ENCODE data around the gene COL11A1. TPM values are rescaled to one million over a fixed set of nuclear protein-coding genes. Genes with fewer than 3 reads are reported as not detected.
"Not testable (repeated sequence)": the region's sequence is repeated elsewhere in the genome, so short reads cannot be mapped to it uniquely, and the experiment has no call there.

The COL11A1 gene
- not detected for total RNA-seq

GRCh38 chr1:103108376-103109150, at the start of gene COL11A1:
TSS of gene COL11A1 (minus strand) at chr1:103108522. CDS start at chr1:103108178, 344 bp downstream.
- no peaks in the 10 kb centered on the region for H3K4me1 Mint-ChIP-seq
- CTCF ChIA-PET = no interaction called here
- H3K27me3 Mint-ChIP-seq = peaks cover 18% of the 10 kb centered on the region
- H3K36me3 Mint-ChIP-seq (ENCODE audit: low read depth) = no peaks in the 10 kb centered on the region
- no peaks in the 10 kb centered on the region for H3K9me3 Mint-ChIP-seq
- H3K4me3 Mint-ChIP-seq = no peak within 1 kb of the TSS
- H3K27ac Mint-ChIP-seq = no peak within 1 kb of the TSS
- POLR2A ChIA-PET = no interaction called here
- no peak for DNase-seq

GRCh38 chr1:103156966-103157365, 48.6 kb upstream of the COL11A1 start:
- H3K9me3 Mint-ChIP-seq = no peaks in the 10 kb centered on the region
- no peak overlapping the region for H3K4me3 Mint-ChIP-seq
- H3K27ac Mint-ChIP-seq = no peak overlapping the region
- no peak for DNase-seq
- ChIA-PET POLR2A (no interaction called here), CTCF (no interaction called here)
- no peaks in the 10 kb centered on the region for H3K27me3 Mint-ChIP-seq
- H3K4me1 Mint-ChIP-seq = no peaks in the 10 kb centered on the region
- no peaks in the 10 kb centered on the region for H3K36me3 Mint-ChIP-seq (ENCODE audit: low read depth)

- POLR2A ChIA-PET = no interaction called here
- no peaks in the 10 kb centered on the region for H3K27me3 Mint-ChIP-seq
- no peaks in the 10 kb centered on the region for H3K4me1 Mint-ChIP-seq
- CTCF ChIA-PET = no interaction called here
- H3K4me3 Mint-ChIP-seq = no peak overlapping the region
- no peaks in the 10 kb centered on the region for H3K36me3 Mint-ChIP-seq (ENCODE audit: low read depth)
- no peak overlapping the region for H3K27ac Mint-ChIP-seq
- DNase-seq = no peak
- no peaks in the 10 kb centered on the region for H3K9me3 Mint-ChIP-seq
These were observed 37.8 kb upstream of the COL11A1 start for GRCh38 chr1:103146166-103146565.

GRCh38 chr1:103145449-103145848, 37.1 kb upstream of the COL11A1 start:
- H3K36me3 Mint-ChIP-seq (ENCODE audit: low read depth) = no peaks in the 10 kb centered on the region
- H3K9me3 Mint-ChIP-seq = no peaks in the 10 kb centered on the region
- ChIA-PET POLR2A (no interaction called here), CTCF (no interaction called here)
- H3K27ac Mint-ChIP-seq = no peak overlapping the region
- H3K4me1 Mint-ChIP-seq = no peaks in the 10 kb centered on the region
- H3K4me3 Mint-ChIP-seq = no peak overlapping the region
- DNase-seq = no peak
- H3K27me3 Mint-ChIP-seq = no peaks in the 10 kb centered on the region

- CTCF ChIA-PET = no interaction called here
- Mint-ChIP-seq H3K4me1 (no peaks in the 10 kb centered on the region), H3K4me3 (no peak overlapping the region), H3K27me3 (no peaks in the 10 kb centered on the region), H3K9me3 (no peaks in the 10 kb centered on the region), H3K27ac (no peak overlapping the region), H3K36me3 (ENCODE audit: low read depth) (no peaks in the 10 kb centered on the region)
- no peak for DNase-seq
- POLR2A ChIA-PET = no interaction called here
These were observed 36.4 kb upstream of the COL11A1 start for GRCh38 chr1:103144681-103145080.

GRCh38 chr1:103142461-103142860, 34.1 kb upstream of the COL11A1 start:
- H3K27me3 Mint-ChIP-seq = no peaks in the 10 kb centered on the region
- H3K4me1 Mint-ChIP-seq = no peaks in the 10 kb centered on the region
- no peak overlapping the region for H3K27ac Mint-ChIP-seq
- no peak for DNase-seq
- POLR2A ChIA-PET = no interaction called here
- H3K9me3 Mint-ChIP-seq = no peaks in the 10 kb centered on the region
- H3K4me3 Mint-ChIP-seq = no peak overlapping the region
- no peaks in the 10 kb centered on the region for H3K36me3 Mint-ChIP-seq (ENCODE audit: low read depth)
- CTCF ChIA-PET = no interaction called here

GRCh38 chr1:103129796-103130195, 21.5 kb upstream of the COL11A1 start:
- no peaks in the 10 kb centered on the region for H3K4me1 Mint-ChIP-seq
- CTCF ChIA-PET = no interaction called here
- POLR2A ChIA-PET = no interaction called here
- H3K4me3 Mint-ChIP-seq = no peak overlapping the region
- H3K27me3 Mint-ChIP-seq = no peaks in the 10 kb centered on the region
- no peaks in the 10 kb centered on the region for H3K9me3 Mint-ChIP-seq
- H3K27ac Mint-ChIP-seq = no peak overlapping the region
- DNase-seq = no peak
- no peaks in the 10 kb centered on the region for H3K36me3 Mint-ChIP-seq (ENCODE audit: low read depth)

- CTCF ChIA-PET = no interaction called here
- Mint-ChIP-seq H3K27ac (no peak overlapping the region), H3K36me3 (ENCODE audit: low read depth) (no peaks in the 10 kb centered on the region), H3K27me3 (no peaks in the 10 kb centered on the region), H3K4me1 (no peaks in the 10 kb centered on the region), H3K4me3 (no peak overlapping the region), H3K9me3 (no peaks in the 10 kb centered on the region)
- DNase-seq = no peak
- POLR2A ChIA-PET = no interaction called here
These were observed 20.9 kb upstream of the COL11A1 start for GRCh38 chr1:103129255-103129654.

GRCh38 chr1:103128256-103128655, 19.9 kb upstream of the COL11A1 start:
- CTCF ChIA-PET; DNase-seq; H3K9me3 Mint-ChIP-seq; H3K27me3 Mint-ChIP-seq; H3K36me3 Mint-ChIP-seq (ENCODE audit: low read depth); H3K4me3 Mint-ChIP-seq; H3K27ac Mint-ChIP-seq; POLR2A ChIA-PET; H3K4me1 Mint-ChIP-seq: not testable (repeated sequence)

- Mint-ChIP-seq H3K36me3 (ENCODE audit: low read depth) (no peaks in the 10 kb centered on the region), H3K27me3 (no peaks in the 10 kb centered on the region), H3K27ac (no peak overlapping the region), H3K4me3 (no peak overlapping the region), H3K4me1 (no peaks in the 10 kb centered on the region), H3K9me3 (no peaks in the 10 kb centered on the region)
- CTCF ChIA-PET = no interaction called here
- POLR2A ChIA-PET = no interaction called here
- no peak for DNase-seq
These were observed 16.9 kb upstream of the COL11A1 start for GRCh38 chr1:103125219-103125618.

GRCh38 chr1:103122983-103123720, 14.8 kb upstream of the COL11A1 start:
- no peaks in the 10 kb centered on the region for H3K36me3 Mint-ChIP-seq (ENCODE audit: low read depth)
- H3K27ac Mint-ChIP-seq = no peak overlapping the region
- H3K27me3 Mint-ChIP-seq = no peaks in the 10 kb centered on the region
- no peak overlapping the region for H3K4me3 Mint-ChIP-seq
- H3K9me3 Mint-ChIP-seq = no peaks in the 10 kb centered on the region
- ChIA-PET POLR2A (no interaction called here), CTCF (no interaction called here)
- H3K4me1 Mint-ChIP-seq = no peaks in the 10 kb centered on the region
- no peak for DNase-seq

- no peaks in the 10 kb centered on the region for H3K36me3 Mint-ChIP-seq (ENCODE audit: low read depth)
- no peaks in the 10 kb centered on the region for H3K9me3 Mint-ChIP-seq
- H3K27me3 Mint-ChIP-seq = no peaks in the 10 kb centered on the region
- H3K4me3 Mint-ChIP-seq = no peak overlapping the region
- no peak overlapping the region for H3K27ac Mint-ChIP-seq
- ChIA-PET POLR2A (no interaction called here), CTCF (no interaction called here)
- no peak for DNase-seq
- H3K4me1 Mint-ChIP-seq = no peaks in the 10 kb centered on the region
These were observed 12.7 kb upstream of the COL11A1 start for GRCh38 chr1:103120981-103121380.

- Mint-ChIP-seq H3K9me3 (no peaks in the 10 kb centered on the region), H3K4me1 (no peaks in the 10 kb centered on the region), H3K27me3 (peaks cover 5% of the 10 kb centered on the region), H3K27ac (no peak overlapping the region), H3K4me3 (no peak overlapping the region), H3K36me3 (ENCODE audit: low read depth) (no peaks in the 10 kb centered on the region)
- POLR2A ChIA-PET = no interaction called here
- CTCF ChIA-PET = no interaction called here
- DNase-seq = no peak
These were observed 4.2 kb upstream of the COL11A1 start for GRCh38 chr1:103112546-103112945.

- Mint-ChIP-seq H3K9me3 (no peaks in the 10 kb centered on the region), H3K36me3 (ENCODE audit: low read depth) (no peaks in the 10 kb centered on the region), H3K27ac (no peak overlapping the region), H3K4me1 (no peaks in the 10 kb centered on the region), H3K27me3 (peaks cover 10% of the 10 kb centered on the region), H3K4me3 (no peak overlapping the region)
- CTCF ChIA-PET = interaction anchor here (0.6 kb wide), 1 partner anchor 161 kb away, joined by 3 read pairs; no protein-coding TSS in a partner anchor
- no peak for DNase-seq
- POLR2A ChIA-PET = no interaction called here
These were observed 3.6 kb upstream of the COL11A1 start for GRCh38 chr1:103111926-103112325.

Data from activated CD4-positive, alpha-beta T cell treated with anti-CD3 and anti-CD28 coated beads, Interleukin-2, amount 10 ng/mL, durations not matched to agents 7 days and 5 days (primary cell).